Mesenteric fat pad (tissue), 1 donor: ENCODE results near the gene SLAIN2. TPM values are rescaled to one million over a fixed set of nuclear protein-coding genes. Genes with fewer than 3 reads are reported as not detected.
"Not testable (repeated sequence)": the region's sequence is repeated elsewhere in the genome, so short reads cannot be mapped to it uniquely, and the experiment has no call there.

ENCODE experiments used
- DNase-seq: peaks from one replicate; pipeline ENCODE4 v3.0.0-alpha.2; 2020; ENCODE audit warnings: low spot score
- long read RNA-seq: library from polyadenylated mRNA; unstranded; transcript quantifications from one replicate; pipeline ENCODE4 v2.0.0, GENCODE V29; 2020
- total RNA-seq: library from RNA; stranded (reverse); fragmentation: NEBNext Ultra II Directional; extraction: Animal tissue kit (Norgen Biotek cat#: 25700); gene quantifications from one replicate; pipeline ENCODE4 v1.2.1, GENCODE V29; 2021
- donor health status: DM: yes; HTN: yes; CAD: no.

Gene SLAIN2
- total RNA-seq, result 116 TPM
- long read RNA-seq, full-length matches to known transcripts, result 21 of 88 reads
- long read RNA-seq, partial matches to known transcripts, result 22 of 88 reads
- long read RNA-seq, other reads (novel, unspliced or antisense), result 45 of 88 reads

GRCh38 chr4:48340965-48341775 lies at the start of gene SLAIN2:
SLAIN2 (plus strand) TSS chr4:48341529; CDS start chr4:48341740, 211 bp downstream.
- peak; percentile 100 for DNase-seq

DNA sequence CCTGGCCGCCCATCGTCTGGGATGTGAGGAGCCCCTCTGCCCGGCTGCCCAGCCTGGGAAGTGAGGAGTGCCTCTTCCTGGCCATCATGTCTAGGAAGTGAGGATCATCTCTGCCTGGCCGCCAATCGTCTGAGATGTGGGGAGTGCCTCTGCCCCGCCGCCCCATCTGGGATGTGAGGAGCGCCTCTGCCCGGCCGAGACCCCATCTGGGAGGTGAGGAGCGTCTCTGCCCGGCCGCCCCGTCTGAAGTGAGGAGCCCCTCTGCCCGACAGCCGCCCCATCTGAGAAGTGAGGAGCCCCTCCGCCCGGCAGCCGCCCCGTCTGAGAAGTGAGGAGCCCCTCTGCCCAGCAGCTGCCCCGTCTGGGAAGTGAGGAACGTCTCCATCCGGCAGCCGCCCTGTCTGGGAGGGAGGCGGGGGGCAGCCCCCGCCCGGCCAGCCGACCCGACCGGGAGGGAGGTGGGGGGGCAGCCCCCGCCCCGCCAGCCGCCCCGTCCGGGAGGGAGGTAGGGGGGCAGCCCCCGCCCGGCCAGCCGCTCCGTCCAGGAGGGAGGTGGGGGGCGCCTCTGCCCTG lies 49.0 kb upstream of the SLAIN2 start:
- not testable (repeated sequence) for DNase-seq

DNA sequence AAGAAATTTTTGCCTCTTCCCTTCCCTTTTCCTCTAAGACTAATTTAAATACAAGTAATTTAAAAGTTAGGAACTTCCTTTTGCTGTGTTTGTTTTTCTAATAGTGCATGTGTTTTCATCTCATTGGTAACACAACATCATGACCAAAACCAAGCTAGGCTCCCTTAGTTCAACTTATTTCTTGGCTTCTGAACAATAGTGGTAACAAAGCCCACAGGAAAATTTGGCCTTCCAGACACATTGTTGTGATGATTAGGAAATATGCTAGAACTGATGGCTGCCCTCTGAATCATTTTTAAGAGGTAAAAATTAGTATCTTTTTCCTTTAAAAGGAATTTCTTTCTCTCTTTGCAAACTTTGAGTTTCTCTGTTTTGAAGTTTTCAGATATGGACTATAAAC lies 46.2 kb upstream of the SLAIN2 start:
- DNase-seq, result no peak

- no peak for DNase-seq
These were observed 45.0 kb upstream of the SLAIN2 start for GRCh38 chr4:48296365-48296764.

DNA sequence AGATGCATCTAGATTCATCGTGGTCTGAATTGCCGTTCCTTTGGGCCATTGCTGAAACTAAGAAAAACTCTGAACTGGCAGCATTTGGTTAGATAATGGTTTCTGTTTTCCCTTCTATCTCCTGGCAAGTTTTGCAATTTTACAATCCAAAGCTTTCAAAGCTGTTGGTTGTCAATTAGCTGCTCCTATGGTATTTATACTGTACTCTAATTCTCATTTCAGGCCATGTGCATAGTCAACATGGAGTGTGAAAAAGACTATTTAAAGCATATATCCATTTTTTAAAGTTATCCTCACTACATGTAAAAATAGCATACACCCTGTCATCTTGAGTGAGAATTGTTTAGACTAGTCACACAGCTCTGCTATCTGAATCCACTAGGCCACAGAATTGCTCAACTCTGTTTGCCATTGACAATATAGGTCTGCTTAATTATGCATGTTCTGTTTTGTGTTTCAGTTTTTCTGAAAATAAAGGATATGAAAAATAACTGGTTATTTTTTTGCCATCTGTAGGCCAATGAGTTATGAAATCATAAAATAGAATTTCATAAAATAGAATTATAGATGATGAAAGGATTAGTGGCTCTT lies 44.0 kb upstream of the SLAIN2 start:
- DNase-seq, result no peak

DNA sequence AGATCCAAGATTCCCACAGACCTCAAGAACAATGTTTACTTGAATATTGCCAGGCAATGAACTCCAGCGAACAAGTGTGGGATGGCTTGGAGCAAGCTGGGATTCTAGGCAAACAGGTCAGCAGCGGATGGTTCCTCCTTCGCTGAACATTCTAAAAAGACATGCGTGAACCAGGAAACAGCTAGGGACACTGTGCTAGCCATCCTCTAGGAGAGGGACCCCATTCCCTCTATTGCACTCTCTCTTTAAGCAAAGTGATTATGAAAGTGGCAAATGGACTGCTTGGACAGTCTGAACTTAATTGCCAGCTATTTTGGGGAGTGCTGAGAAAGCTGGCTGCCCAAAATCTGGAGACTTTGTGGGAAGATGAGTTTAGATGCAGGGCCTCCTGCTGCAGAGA lies 41.8 kb upstream of the SLAIN2 start:
- no peak for DNase-seq

GRCh38 chr4:48300004-48300403 lies 41.3 kb upstream of the SLAIN2 start:
- no peak for DNase-seq

GRCh38 chr4:48305508-48305907 lies 35.8 kb upstream of the SLAIN2 start:
- no peak for DNase-seq

- DNase-seq, result no peak
These were observed 33.8 kb upstream of the SLAIN2 start for GRCh38 chr4:48307528-48307927.

- DNase-seq, result no peak
These were observed 32.4 kb upstream of the SLAIN2 start for GRCh38 chr4:48308901-48309300.

DNA sequence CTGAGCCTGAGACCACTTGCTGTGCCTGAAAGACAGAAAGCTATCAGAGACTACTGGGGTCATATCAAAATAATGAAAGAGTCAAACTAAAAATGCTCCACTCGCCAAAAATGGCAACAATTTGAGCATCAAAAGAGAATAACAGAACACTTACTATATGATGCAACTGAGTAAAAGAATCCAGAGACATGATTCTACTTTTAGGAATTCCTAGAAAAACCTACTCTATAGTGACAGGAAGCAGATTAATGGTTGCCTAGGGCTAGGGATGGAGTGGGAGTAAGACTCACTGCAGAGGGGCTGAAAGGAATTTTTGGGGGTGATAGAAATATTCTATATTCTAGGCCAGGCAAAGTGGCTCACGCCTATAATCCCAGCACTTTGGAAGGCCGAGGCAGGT lies 29.4 kb upstream of the SLAIN2 start:
- DNase-seq, result no peak

DNA sequence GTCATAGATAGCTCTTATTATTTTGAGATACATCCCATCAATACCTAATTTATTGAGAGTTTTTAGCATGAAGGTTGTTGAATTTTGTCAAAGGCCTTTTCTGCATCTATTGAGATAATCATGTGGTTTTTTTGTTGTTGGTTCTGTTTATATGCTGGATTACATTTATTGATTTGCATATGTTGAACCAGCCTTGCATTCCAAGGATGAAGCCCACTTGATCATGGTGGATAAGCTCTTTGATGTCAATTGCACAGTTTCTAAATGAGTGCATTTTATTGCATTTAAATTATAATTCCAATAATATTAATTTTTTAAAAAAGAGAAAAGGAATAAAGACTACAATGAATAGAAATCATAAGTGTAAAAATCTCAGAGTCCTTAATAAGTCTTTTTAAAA lies 26.6 kb upstream of the SLAIN2 start:
- DNase-seq, result not testable (repeated sequence)

DNA sequence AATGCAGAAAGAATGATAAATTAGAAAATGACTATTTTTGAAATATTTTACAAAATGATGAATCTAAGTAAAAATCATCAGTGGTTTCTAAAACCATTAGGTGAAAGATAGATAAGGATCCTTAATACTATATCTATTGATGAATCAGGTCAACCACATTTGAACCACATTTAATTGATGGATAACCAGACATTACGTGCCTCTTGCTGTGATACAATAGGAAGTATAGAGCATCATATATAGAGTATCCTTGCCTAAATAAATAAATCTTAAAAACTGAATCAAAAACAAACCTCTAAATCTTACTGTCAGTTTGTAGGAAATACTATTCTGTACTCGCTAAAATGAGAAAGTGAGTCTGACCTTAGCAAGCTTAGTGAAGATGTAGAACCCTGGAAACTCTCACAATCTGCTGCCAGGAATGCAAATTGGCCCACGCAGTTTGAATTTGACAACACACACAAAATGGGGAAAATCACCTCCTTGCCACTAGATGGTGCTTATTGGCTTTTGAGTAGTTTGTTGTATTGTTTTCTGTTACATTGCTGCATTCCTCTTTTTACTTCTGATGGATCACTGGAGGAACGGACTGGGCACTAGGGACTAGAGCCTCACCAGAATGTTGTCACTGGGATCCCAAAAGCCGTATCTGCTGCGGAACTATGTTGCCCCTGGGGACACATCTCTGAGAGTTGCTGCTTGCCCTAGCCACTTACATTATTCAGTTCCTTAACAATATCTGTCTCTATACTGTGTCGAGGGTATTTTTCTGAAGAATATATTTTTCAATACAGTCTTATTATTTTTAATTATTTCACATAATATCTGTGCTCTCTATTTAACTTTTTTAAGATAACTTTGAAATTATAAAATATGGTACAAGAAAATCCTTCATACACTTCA lies 25.4 kb upstream of the SLAIN2 start:
- DNase-seq, result no peak

- DNase-seq, result no peak
These were observed 20.0 kb upstream of the SLAIN2 start for GRCh38 chr4:48321312-48321711.

DNA sequence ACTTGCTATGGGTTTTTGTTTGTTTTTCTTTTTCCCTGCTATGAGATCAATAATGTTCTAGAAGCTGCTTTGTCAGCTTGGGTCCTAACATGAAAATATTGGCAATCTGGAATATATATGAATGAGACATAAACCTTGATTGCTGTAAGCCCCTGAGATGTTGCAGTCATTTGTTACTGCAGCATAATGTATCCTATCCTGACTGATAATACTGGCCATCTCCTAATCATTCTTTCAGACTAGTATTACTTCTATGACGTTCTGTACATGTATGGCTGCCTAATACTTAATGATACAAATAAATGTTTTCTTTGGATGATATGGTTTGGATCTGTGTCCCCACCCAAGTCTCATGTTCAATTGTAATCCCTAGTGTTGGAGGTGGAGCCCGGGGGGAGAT lies 19.3 kb upstream of the SLAIN2 start:
- no peak for DNase-seq

GRCh38 chr4:48324281-48324680 lies 17.0 kb upstream of the SLAIN2 start:
- DNase-seq, result no peak

GRCh38 chr4:48329193-48329592 lies 12.1 kb upstream of the SLAIN2 start:
- no peak for DNase-seq

DNA sequence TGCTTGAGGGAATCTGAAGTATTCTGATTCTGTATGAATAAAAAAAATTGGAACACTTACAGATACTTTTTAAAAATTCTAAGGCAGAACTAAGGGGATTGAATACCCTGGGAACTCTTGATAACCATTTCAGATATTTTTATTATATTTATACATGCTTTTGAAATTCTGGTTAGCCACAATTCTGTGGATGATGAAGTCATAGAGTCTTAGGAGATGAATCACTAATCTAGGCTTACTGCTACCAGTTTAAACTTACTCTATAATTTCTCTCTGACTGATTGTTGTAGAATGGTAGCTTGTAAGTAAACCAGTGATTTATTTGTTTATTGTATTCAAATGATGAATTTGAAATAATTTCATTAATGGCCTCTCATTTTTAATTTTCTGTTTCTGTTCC lies 11.4 kb upstream of the SLAIN2 start:
- no peak for DNase-seq

DNA sequence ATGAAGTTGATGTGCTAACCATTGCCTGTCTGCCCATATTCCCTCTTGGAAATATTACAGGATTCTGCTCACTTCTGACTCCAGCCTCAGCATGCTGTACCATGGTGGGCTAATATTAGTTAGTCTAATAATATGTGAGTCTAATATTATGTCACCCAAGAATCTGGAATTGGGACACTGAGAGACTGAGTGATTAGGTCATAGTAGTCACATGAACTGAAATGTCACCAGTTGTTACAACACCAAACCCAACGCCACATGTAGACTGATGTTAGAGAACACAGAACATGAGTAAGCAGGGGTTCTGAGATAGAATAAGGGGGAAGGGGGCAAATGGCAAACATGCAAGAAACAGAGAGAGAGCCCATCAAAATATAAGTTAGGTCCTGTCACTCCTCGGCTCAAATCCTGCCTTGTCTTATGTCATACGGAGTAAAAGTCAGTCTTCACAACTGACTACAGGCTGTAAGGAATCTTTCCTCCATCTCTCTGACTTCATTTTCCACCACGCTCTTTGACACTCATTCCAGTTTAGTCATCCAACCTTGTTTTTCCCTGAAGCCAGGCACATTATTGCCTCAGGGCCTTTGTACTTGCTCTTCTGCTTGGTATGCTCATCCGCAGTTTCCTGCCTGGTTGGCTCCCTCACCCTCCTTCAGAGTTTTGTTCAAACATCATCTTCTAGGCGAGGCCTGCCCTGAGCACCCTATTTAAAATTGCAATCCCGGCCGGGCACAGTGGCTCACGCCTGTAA lies 9.6 kb upstream of the SLAIN2 start:
- no peak for DNase-seq

DNA sequence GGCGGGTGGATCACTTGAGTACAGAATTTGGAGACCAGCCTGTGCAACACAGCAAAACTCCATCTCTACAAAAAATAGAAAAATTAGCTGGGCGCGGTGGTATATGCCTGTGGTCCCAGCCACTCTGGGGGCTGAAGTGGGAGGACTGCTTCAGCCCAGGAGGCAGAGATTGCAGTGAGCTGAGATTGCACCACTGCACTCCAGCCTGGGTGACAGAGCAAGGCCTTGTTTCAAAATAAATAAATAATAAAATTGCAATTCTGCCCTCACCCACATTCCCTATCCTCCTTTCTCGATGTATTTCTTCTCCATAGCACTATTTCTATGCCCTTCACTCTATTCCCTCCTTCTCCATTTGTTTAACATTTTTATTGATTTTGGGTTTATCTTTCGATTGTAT lies 8.7 kb upstream of the SLAIN2 start:
- no peak for DNase-seq

DNA sequence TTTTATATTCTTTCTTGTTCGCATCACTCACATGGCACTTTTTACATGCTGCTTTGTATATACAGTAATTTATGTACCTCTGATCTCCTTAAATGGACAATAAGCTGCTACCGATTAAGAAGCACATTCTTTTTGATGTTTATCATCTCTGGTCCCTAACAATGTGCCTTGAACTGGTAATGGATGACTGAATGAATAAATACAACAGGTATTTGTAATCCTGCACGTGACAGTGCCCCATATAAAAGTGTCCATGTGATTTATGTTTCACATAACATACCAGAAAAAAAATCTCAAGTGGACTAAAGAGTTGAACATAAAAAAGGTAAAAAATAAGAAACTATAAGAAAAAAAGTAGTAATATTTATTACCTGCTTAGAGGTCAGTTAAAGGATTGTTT lies 7.7 kb upstream of the SLAIN2 start:
- no peak for DNase-seq
